ENCODE measurements around the gene TMEM271.

GRCh38 chr4:613126-613525, 37.0 kb upstream of the TMEM271 start:
- TF ChIP-seq, protein P1, sequence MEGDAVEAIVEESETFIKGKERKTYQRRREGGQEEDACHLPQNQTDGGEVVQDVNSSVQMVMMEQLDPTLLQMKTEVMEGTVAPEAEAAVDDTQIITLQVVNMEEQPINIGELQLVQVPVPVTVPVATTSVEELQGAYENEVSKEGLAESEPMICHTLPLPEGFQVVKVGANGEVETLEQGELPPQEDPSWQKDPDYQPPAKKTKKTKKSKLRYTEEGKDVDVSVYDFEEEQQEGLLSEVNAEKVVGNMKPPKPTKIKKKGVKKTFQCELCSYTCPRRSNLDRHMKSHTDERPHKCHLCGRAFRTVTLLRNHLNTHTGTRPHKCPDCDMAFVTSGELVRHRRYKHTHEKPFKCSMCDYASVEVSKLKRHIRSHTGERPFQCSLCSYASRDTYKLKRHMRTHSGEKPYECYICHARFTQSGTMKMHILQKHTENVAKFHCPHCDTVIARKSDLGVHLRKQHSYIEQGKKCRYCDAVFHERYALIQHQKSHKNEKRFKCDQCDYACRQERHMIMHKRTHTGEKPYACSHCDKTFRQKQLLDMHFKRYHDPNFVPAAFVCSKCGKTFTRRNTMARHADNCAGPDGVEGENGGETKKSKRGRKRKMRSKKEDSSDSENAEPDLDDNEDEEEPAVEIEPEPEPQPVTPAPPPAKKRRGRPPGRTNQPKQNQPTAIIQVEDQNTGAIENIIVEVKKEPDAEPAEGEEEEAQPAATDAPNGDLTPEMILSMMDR (IDR thresholded peaks at IDR 0.05): no peak
- no peak for TF ChIP-seq POLR2A (IDR thresholded peaks at IDR 0.05)

All from transverse colon (tissue), 3 donors.